Measurements from ENCODE around the gene STH.
"Not testable (repeated sequence)": the region's sequence is repeated elsewhere in the genome, so short reads cannot be mapped to it uniquely, and the experiment has no call there.

Gene STH

GRCh38 chr17:45998987-45999899 is at the start of gene STH:
Gene STH, plus strand, starts transcription at chr17:45999250. Its CDS starts 30 bp downstream, at chr17:45999280.
- no peaks in the 10 kb centered on the region for H3K9me3 ChIP-seq (ENCODE audit: control insufficient read depth, insufficient read depth, low read length)
- no peaks in the 10 kb centered on the region for H3K4me1 ChIP-seq (ENCODE audit: control insufficient read depth, insufficient read depth, low read length)
- no peak within 1 kb of the TSS for H3K9ac ChIP-seq (ENCODE audit: low read depth, low read length)
- no peaks in the 10 kb centered on the region for H3K36me3 ChIP-seq (ENCODE audit: control insufficient read depth, insufficient read depth, low read length)
- no peaks in the 10 kb centered on the region for H3K27me3 ChIP-seq (ENCODE audit: control insufficient read depth, insufficient read depth, low read length)
- H3K4me3 ChIP-seq (ENCODE audit: low read depth, low read length): no peak within 1 kb of the TSS
- no peak within 1 kb of the TSS for H3K27ac ChIP-seq (ENCODE audit: low read depth, low read length)

- no peaks in the 10 kb centered on the region for H3K9me3 ChIP-seq (ENCODE audit: control insufficient read depth, insufficient read depth, low read length)
- H3K4me1 ChIP-seq (ENCODE audit: control insufficient read depth, insufficient read depth, low read length): peaks cover 10% of the 10 kb centered on the region
- no peaks in the 10 kb centered on the region for H3K36me3 ChIP-seq (ENCODE audit: control insufficient read depth, insufficient read depth, low read length)
- no peak overlapping the region for H3K4me3 ChIP-seq (ENCODE audit: low read depth, low read length)
- H3K27ac ChIP-seq (ENCODE audit: low read depth, low read length): no peak overlapping the region
- H3K27me3 ChIP-seq (ENCODE audit: control insufficient read depth, insufficient read depth, low read length): peaks cover 26% of the 10 kb centered on the region
- H3K9ac ChIP-seq (ENCODE audit: low read depth, low read length): no peak overlapping the region
Measured at GRCh38 chr17:45949755-45950320, 49.2 kb upstream of the STH start.

- Histone ChIP-seq H3K27ac (ENCODE audit: low read depth, low read length) (no peak overlapping the region), H3K27me3 (ENCODE audit: control insufficient read depth, insufficient read depth, low read length) (peaks cover 26% of the 10 kb centered on the region), H3K9ac (ENCODE audit: low read depth, low read length) (no peak overlapping the region), H3K36me3 (ENCODE audit: control insufficient read depth, insufficient read depth, low read length) (no peaks in the 10 kb centered on the region), H3K4me1 (ENCODE audit: control insufficient read depth, insufficient read depth, low read length) (peaks cover 10% of the 10 kb centered on the region), H3K4me3 (ENCODE audit: low read depth, low read length) (no peak overlapping the region), H3K9me3 (ENCODE audit: control insufficient read depth, insufficient read depth, low read length) (no peaks in the 10 kb centered on the region)
Measured at GRCh38 chr17:45950888-45951287, 48.2 kb upstream of the STH start.

GRCh38 chr17:45951403-45951802 is 47.6 kb upstream of the STH start:
- H3K27ac ChIP-seq (ENCODE audit: low read depth, low read length): no peak overlapping the region
- H3K36me3 ChIP-seq (ENCODE audit: control insufficient read depth, insufficient read depth, low read length): no peaks in the 10 kb centered on the region
- H3K4me3 ChIP-seq (ENCODE audit: low read depth, low read length): no peak overlapping the region
- peaks cover 10% of the 10 kb centered on the region for H3K4me1 ChIP-seq (ENCODE audit: control insufficient read depth, insufficient read depth, low read length)
- no peaks in the 10 kb centered on the region for H3K9me3 ChIP-seq (ENCODE audit: control insufficient read depth, insufficient read depth, low read length)
- H3K27me3 ChIP-seq (ENCODE audit: control insufficient read depth, insufficient read depth, low read length): peaks cover 26% of the 10 kb centered on the region
- no peak overlapping the region for H3K9ac ChIP-seq (ENCODE audit: low read depth, low read length)

- no peak overlapping the region for H3K4me3 ChIP-seq (ENCODE audit: low read depth, low read length)
- no peak overlapping the region for H3K9ac ChIP-seq (ENCODE audit: low read depth, low read length)
- no peak overlapping the region for H3K27ac ChIP-seq (ENCODE audit: low read depth, low read length)
- peaks cover 10% of the 10 kb centered on the region for H3K4me1 ChIP-seq (ENCODE audit: control insufficient read depth, insufficient read depth, low read length)
- no peaks in the 10 kb centered on the region for H3K36me3 ChIP-seq (ENCODE audit: control insufficient read depth, insufficient read depth, low read length)
- H3K27me3 ChIP-seq (ENCODE audit: control insufficient read depth, insufficient read depth, low read length): peaks cover 26% of the 10 kb centered on the region
- no peaks in the 10 kb centered on the region for H3K9me3 ChIP-seq (ENCODE audit: control insufficient read depth, insufficient read depth, low read length)
Measured at GRCh38 chr17:45951941-45952340, 47.1 kb upstream of the STH start.

GRCh38 chr17:45952814-45953320 is 46.2 kb upstream of the STH start:
- Histone ChIP-seq H3K9ac (ENCODE audit: low read depth, low read length) (no peak overlapping the region), H3K4me1 (ENCODE audit: control insufficient read depth, insufficient read depth, low read length) (peaks cover 10% of the 10 kb centered on the region), H3K4me3 (ENCODE audit: low read depth, low read length) (no peak overlapping the region), H3K27ac (ENCODE audit: low read depth, low read length) (no peak overlapping the region), H3K36me3 (ENCODE audit: control insufficient read depth, insufficient read depth, low read length) (no peaks in the 10 kb centered on the region), H3K9me3 (ENCODE audit: control insufficient read depth, insufficient read depth, low read length) (no peaks in the 10 kb centered on the region), H3K27me3 (ENCODE audit: control insufficient read depth, insufficient read depth, low read length) (peaks cover 26% of the 10 kb centered on the region)

GRCh38 chr17:45953561-45953960 is 45.5 kb upstream of the STH start:
- H3K27me3 ChIP-seq (ENCODE audit: control insufficient read depth, insufficient read depth, low read length): peaks cover 22% of the 10 kb centered on the region
- no peak overlapping the region for H3K4me3 ChIP-seq (ENCODE audit: low read depth, low read length)
- no peak overlapping the region for H3K27ac ChIP-seq (ENCODE audit: low read depth, low read length)
- no peaks in the 10 kb centered on the region for H3K9me3 ChIP-seq (ENCODE audit: control insufficient read depth, insufficient read depth, low read length)
- no peaks in the 10 kb centered on the region for H3K36me3 ChIP-seq (ENCODE audit: control insufficient read depth, insufficient read depth, low read length)
- H3K4me1 ChIP-seq (ENCODE audit: control insufficient read depth, insufficient read depth, low read length): peaks cover 7% of the 10 kb centered on the region
- no peak overlapping the region for H3K9ac ChIP-seq (ENCODE audit: low read depth, low read length)

- no peaks in the 10 kb centered on the region for H3K36me3 ChIP-seq (ENCODE audit: control insufficient read depth, insufficient read depth, low read length)
- H3K27ac ChIP-seq (ENCODE audit: low read depth, low read length): no peak overlapping the region
- H3K9me3 ChIP-seq (ENCODE audit: control insufficient read depth, insufficient read depth, low read length): no peaks in the 10 kb centered on the region
- no peak overlapping the region for H3K4me3 ChIP-seq (ENCODE audit: low read depth, low read length)
- no peaks in the 10 kb centered on the region; the same call in 1 of the 2 replicates for H3K4me1 ChIP-seq (ENCODE audit: control insufficient read depth, insufficient read depth, low read length)
- no peak overlapping the region for H3K9ac ChIP-seq (ENCODE audit: low read depth, low read length)
- H3K27me3 ChIP-seq (ENCODE audit: control insufficient read depth, insufficient read depth, low read length): peaks cover 12% of the 10 kb centered on the region
Measured at GRCh38 chr17:45954914-45955313, 44.1 kb upstream of the STH start.

GRCh38 chr17:45955326-45955725 is 43.7 kb upstream of the STH start:
- H3K36me3 ChIP-seq (ENCODE audit: control insufficient read depth, insufficient read depth, low read length): no peaks in the 10 kb centered on the region

GRCh38 chr17:45956090-45956489 is 43.0 kb upstream of the STH start:
- no peaks in the 10 kb centered on the region for H3K9me3 ChIP-seq (ENCODE audit: control insufficient read depth, insufficient read depth, low read length)
- no peak overlapping the region for H3K27ac ChIP-seq (ENCODE audit: low read depth, low read length)
- H3K27me3 ChIP-seq (ENCODE audit: control insufficient read depth, insufficient read depth, low read length): peaks cover 3% of the 10 kb centered on the region; the same call in 1 of the 2 replicates
- H3K9ac ChIP-seq (ENCODE audit: low read depth, low read length): no peak overlapping the region
- H3K36me3 ChIP-seq (ENCODE audit: control insufficient read depth, insufficient read depth, low read length): no peaks in the 10 kb centered on the region
- no peak overlapping the region for H3K4me3 ChIP-seq (ENCODE audit: low read depth, low read length)
- H3K4me1 ChIP-seq (ENCODE audit: control insufficient read depth, insufficient read depth, low read length): no peaks in the 10 kb centered on the region; the same call in 1 of the 2 replicates

More at GRCh38 chr17:45955326-45955725, 43.7 kb upstream of the STH start:
- Histone ChIP-seq H3K4me3 (ENCODE audit: low read depth, low read length) (no peak overlapping the region), H3K9me3 (ENCODE audit: control insufficient read depth, insufficient read depth, low read length) (no peaks in the 10 kb centered on the region), H3K27ac (ENCODE audit: low read depth, low read length) (no peak overlapping the region), H3K9ac (ENCODE audit: low read depth, low read length) (no peak overlapping the region), H3K4me1 (ENCODE audit: control insufficient read depth, insufficient read depth, low read length) (no peaks in the 10 kb centered on the region; the same call in 1 of the 2 replicates), H3K27me3 (ENCODE audit: control insufficient read depth, insufficient read depth, low read length) (peaks cover 8% of the 10 kb centered on the region; the same call in 1 of the 2 replicates)

- not testable (repeated sequence) for H3K4me1 ChIP-seq (ENCODE audit: control insufficient read depth, insufficient read depth, low read length); H3K27me3 ChIP-seq (ENCODE audit: control insufficient read depth, insufficient read depth, low read length); H3K9ac ChIP-seq (ENCODE audit: low read depth, low read length); H3K9me3 ChIP-seq (ENCODE audit: control insufficient read depth, insufficient read depth, low read length); H3K27ac ChIP-seq (ENCODE audit: low read depth, low read length); H3K4me3 ChIP-seq (ENCODE audit: low read depth, low read length); H3K36me3 ChIP-seq (ENCODE audit: control insufficient read depth, insufficient read depth, low read length)
Measured at GRCh38 chr17:45956746-45957145, 42.3 kb upstream of the STH start.
